Body of pancreas (tissue), 4 donors: ENCODE results near the gene ASXL1. TPM values are rescaled to one million over a fixed set of nuclear protein-coding genes. Genes with fewer than 3 reads are reported as not detected.

Experiments used
- ATAC-seq: fragments of 150-250 bp; one replicate; pipeline ENCODE4 v1.9.1; 2016
- DNase-seq, 4 donors: peaks; one replicate each; pipeline ENCODE4 v3.0.0-alpha.2; 2019
- H3K27ac ChIP-seq, 4 donors: fragments of 200-600 bp; sonication (generic); 1 replicate in 3 of 4; 2 replicates in 1 of 4; pipeline versions ENCODE4 v1.5.1 to v1.6.1; 2016 to 2019; ENCODE audit warnings: mild to moderate bottlenecking in 1 of 4, mixed read lengths in 1 of 4, moderate library complexity in 1 of 4
- H3K27me3 ChIP-seq, 2 donors: fragments of 200-600 bp; sonication (generic); one replicate each; pipeline ENCODE4 v1.6.0; 2016; ENCODE audit warnings: mild to moderate bottlenecking in 1 of 2
- H3K36me3 ChIP-seq, 2 donors: fragments of 200-600 bp; sonication (generic); replicated peaks in 1 of 2; 2 replicates each; pipeline ENCODE4 v1.5.1; 2016; ENCODE audit warnings: low read depth in 2 of 2; ENCODE audit not compliant: insufficient read depth in 1 of 2
- H3K4me1 ChIP-seq: fragments of 200-600 bp; sonication (generic); one replicate; pipeline ENCODE4 v1.6.0; 2016
- H3K4me3 ChIP-seq, 2 donors: fragments of 200-600 bp; sonication (generic); 1 replicate in 1 of 2; 2 replicates in 1 of 2; pipeline ENCODE4 v1.5.1; 2016 to 2019
- H3K9me3 ChIP-seq, 3 donors: fragments of 200-600 bp; sonication (generic); 1 replicate in 2 of 3; 2 replicates in 1 of 3; pipeline ENCODE4 v1.5.1; 2016
- CTCF ChIP-seq, 7 experiments: fragments of 450-650 bp in 4 of 7; fragments of 200-600 bp in 3 of 7; sonication (generic) in 3 of 7; IDR thresholded peaks; one replicate each; pipeline ENCODE4 v1.5.1; 2016 to 2019; ENCODE audit warnings: antibody characterized with exemption in 7 of 7
- POLR2A ChIP-seq, 3 donors: fragments of 450-650 bp; IDR thresholded peaks; one replicate each; pipeline ENCODE4 v1.6.1; 2016; ENCODE audit warnings: antibody characterized with exemption in 3 of 3, mild to moderate bottlenecking in 2 of 3
- WGBS, 2 donors: methylation state at CpG; one replicate each; pipeline ENCODE4 v1.1.5; 2017; 5-methylcytosine and 5-hydroxymethylcytosine counted together
- intact Hi-C: fragments of 100-400 bp; cut with DNase I; formaldehyde crosslinking; loops from one replicate; pipeline ENCODE4 v1.15.1; 2023
- total RNA-seq, 2 donors: library from RNA; depleted of rRNA; stranded (reverse); fragments of >200 nt; gene quantifications; one replicate each; pipeline ENCODE4 v1.1.0, GENCODE V29; 2016

The ASXL1 gene
- total RNA-seq, 2 donors from 2014 or later, result 57.9 to 102 TPM

- H3K27ac ChIP-seq, result peak overlapping the region; percentile 20 to 94 (median 75)
- no peaks in the 10 kb centered on the region for H3K36me3 ChIP-seq
- H3K9me3 ChIP-seq, result no peaks in the 10 kb centered on the region
- no peaks in the 10 kb centered on the region for H3K27me3 ChIP-seq
- 54 to 62% methylated on average over 3 to 7 of the region's 7 CpGs for WGBS, 2 donors
- no peak for TF ChIP-seq CTCF (IDR thresholded peaks at IDR 0.05)
- no peak for TF ChIP-seq POLR2A (IDR thresholded peaks at IDR 0.05)
- intact Hi-C loops, result no loop called here
- DNase-seq, result peak in 1 of 4 donors; percentile 9
- no peak for ATAC-seq
- H3K4me3 ChIP-seq, result no peak overlapping the region
- H3K4me1 ChIP-seq, result peaks cover 89% of the 10 kb centered on the region
Measured at GRCh38 chr20:32478576-32478975, 120.4 kb downstream of the ASXL1 start.

DNA sequence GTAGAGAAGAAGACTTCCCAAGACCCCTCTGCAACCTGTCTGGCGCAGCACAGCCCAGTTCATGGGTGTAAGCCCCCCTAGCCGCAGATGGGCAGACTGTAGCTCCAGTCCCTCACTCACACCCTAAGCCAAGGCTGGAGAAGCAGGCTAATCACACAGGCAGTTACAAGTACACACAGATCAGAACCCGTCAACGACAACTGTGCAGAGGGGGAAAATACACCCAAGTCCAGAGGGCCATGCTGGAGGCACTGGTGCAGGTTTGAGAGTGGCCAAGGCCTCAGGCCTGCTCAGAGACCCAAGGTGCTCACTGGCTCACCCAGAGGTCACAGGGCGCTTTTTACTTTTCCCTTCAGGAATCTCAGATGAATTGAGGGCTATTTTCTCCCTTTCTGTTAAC is 120.9 kb downstream of the ASXL1 start:
- H3K4me1 ChIP-seq, result peaks cover 85% of the 10 kb centered on the region
- H3K36me3 ChIP-seq, result no peaks in the 10 kb centered on the region
- 45 to 71% methylated on average over 5 of the region's 5 CpGs for WGBS, 2 donors
- peak overlapping the region; percentile 20 to 94 (median 58) for H3K27ac ChIP-seq
- ATAC-seq, result no peak
- H3K9me3 ChIP-seq, result no peaks in the 10 kb centered on the region
- H3K27me3 ChIP-seq, result no peaks in the 10 kb centered on the region
- intact Hi-C loops, result no loop called here
- peak in 1 of 4 donors; percentile 14 for DNase-seq
- TF ChIP-seq CTCF (IDR thresholded peaks at IDR 0.05) (no peak), POLR2A (IDR thresholded peaks at IDR 0.05) (no peak)
- no peak overlapping the region for H3K4me3 ChIP-seq

DNA sequence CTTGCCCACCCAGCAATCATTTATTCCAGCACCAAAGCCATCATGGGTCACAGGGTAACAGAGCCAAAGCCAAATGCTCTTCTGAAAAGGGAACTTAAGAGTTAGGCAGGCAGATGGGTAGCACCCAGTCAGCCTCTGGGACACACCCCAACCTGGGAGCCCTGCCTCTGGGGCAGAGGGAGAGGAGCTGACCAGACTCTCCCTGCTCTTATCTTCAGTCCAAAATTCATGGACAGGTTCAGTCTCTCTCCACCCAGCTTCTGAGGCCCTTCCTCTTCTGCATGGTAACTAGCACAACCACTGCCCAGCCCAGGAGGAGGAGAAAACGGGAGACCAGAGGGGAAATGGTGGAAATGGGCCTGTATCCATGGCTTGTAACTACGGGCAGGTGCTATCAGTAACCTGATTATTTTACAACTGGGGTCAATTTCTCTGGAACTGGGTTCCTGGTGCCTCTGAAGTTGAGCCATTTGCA is 121.6 kb downstream of the ASXL1 start:
- H3K9me3 ChIP-seq, result no peaks in the 10 kb centered on the region
- TF ChIP-seq POLR2A (IDR thresholded peaks at IDR 0.05), result no peak
- 17 to 24% methylated on average over 1 to 2 of the region's 2 CpGs for WGBS, 2 donors
- H3K36me3 ChIP-seq, result no peaks in the 10 kb centered on the region
- ATAC-seq (no peak), DNase-seq (peak in 1 of 4 donors; percentile 9)
- peaks cover 82% of the 10 kb centered on the region for H3K4me1 ChIP-seq
- peak overlapping the region in 3 of 4 donors; percentile 20 to 94 (median 85) for H3K27ac ChIP-seq
- intact Hi-C loops, result no loop called here
- H3K27me3 ChIP-seq, result no peaks in the 10 kb centered on the region
- H3K4me3 ChIP-seq, result no peak overlapping the region

DNA sequence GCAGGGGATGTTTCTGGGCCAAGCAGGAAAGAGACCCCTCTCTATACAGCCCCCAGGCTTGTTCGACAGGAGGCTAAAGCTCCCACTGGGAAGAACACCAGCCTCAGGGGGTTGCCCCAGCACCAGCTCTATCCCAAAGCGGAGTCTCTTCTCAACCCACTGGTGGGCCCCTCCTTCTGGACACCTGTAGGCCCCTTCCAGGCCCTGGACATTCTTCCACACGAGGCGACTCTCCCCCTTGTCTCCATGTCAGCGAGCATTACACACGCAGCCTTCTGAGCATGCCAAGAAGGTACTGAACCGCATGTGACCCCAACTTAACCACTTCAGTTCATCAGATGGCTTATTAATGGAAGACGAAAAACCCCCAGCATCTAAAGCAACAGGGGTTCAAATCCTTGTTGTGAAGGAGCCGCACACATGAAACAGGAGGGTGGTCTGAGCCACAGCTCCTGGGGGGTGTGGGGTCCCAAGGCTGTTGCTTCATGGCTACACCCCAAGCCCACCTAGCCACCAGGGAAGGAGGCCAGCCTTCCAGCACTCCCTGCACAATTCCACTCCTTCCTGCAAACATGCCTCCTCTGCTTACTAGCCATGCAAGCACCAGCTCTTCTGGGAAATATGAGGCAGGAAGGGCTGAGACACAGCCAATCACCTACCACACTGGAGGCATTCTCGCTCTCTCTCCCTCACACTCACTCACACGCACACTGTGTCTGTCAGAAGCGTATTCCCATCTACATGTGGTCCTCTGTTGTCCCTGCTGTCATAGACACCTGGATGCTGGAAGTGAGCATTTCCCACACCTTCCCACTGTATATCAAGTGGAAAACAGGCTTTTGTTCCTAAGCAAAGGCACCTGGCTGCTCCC is 122.5 kb downstream of the ASXL1 start:
- intact Hi-C loops, result no loop called here
- ATAC-seq, result no peak
- Histone ChIP-seq H3K36me3 (no peaks in the 10 kb centered on the region), H3K9me3 (no peaks in the 10 kb centered on the region), H3K4me3 (no peak overlapping the region), H3K4me1 (peaks cover 78% of the 10 kb centered on the region), H3K27me3 (no peaks in the 10 kb centered on the region), H3K27ac (peak overlapping the region; percentile 37 to 94 (median 86))
- 52 to 57% methylated on average over 12 of the region's 12 CpGs for WGBS, 2 donors
- TF ChIP-seq CTCF (IDR thresholded peaks at IDR 0.05) (no peak), POLR2A (IDR thresholded peaks at IDR 0.05) (peak in 1 of 3 donors; percentile 13)
- peak in 1 of 4 donors; percentile 37 for DNase-seq

DNA sequence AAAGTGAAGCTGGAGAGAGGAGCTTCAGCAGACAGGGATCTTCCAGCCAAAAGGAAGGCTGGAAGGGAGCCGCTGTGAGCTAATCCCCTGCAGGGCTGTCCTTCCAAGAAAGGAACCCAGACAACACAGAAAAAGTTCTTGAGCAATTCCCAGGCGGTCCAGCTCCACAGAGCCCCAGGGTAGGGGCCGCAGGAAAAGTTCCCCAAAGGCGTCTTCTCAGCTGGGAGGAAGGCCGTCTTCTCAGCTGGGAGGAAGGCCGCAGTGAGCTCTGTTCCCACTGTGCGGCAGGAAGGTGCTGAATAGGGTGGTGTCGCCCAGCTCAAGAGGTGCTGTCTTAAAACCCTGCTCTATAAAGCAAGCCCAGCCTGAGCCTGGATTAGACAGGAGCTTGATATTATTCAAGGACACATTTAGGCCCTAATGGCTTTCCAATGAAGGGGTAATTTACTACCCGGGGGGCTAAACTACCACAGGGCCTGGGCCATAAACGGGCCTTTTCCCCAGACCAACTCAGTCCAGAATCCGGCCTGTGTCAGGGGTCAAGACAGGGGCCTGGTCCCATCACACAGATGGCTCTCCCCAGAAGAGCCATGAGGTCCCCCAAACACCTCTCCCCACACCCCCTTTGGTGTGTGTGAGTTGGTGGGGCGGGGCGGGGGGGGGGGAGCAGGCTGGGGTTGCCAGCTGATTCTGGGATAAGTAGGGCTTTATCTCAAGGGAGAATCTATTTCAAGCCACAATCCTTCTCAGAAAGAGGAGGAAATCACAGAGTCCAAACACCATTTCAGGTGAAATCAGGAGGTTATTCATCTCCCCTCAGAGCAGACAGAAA is 123.4 kb downstream of the ASXL1 start:
- TF ChIP-seq POLR2A (IDR thresholded peaks at IDR 0.05) (no peak), CTCF (IDR thresholded peaks at IDR 0.05) (no peak)
- WGBS, 2 donors, result 18 to 43% methylated on average over 1 to 13 of the region's 13 CpGs
- intact Hi-C loops, result no loop called here
- no peaks in the 10 kb centered on the region for H3K36me3 ChIP-seq
- H3K27ac ChIP-seq, result peak overlapping the region; percentile 73 to 94 (median 86)
- peak overlapping the region in 1 of 2 donors; percentile 70 for H3K4me3 ChIP-seq
- H3K4me1 ChIP-seq, result peaks cover 69% of the 10 kb centered on the region
- no peaks in the 10 kb centered on the region for H3K27me3 ChIP-seq
- ATAC-seq, result no peak
- no peaks in the 10 kb centered on the region for H3K9me3 ChIP-seq
- DNase-seq, result peak in 2 of 4 donors; percentile 30 to 31
